Measurements from ENCODE around the gene HIVEP3.

The HIVEP3 gene

GRCh38 chr1:41892301-41892781 lies 26.4 kb downstream of the HIVEP3 start:
- no peak for DNase-seq (ENCODE audit: low spot score)

GRCh38 chr1:41891199-41891896 lies 27.4 kb downstream of the HIVEP3 start:
- no peak for DNase-seq (ENCODE audit: low spot score)

- DNase-seq (ENCODE audit: low spot score), result no peak
These were observed 27.9 kb downstream of the HIVEP3 start for GRCh38 chr1:41890825-41891198.

GRCh38 chr1:41889506-41890414 lies 29.0 kb downstream of the HIVEP3 start:
- no peak for DNase-seq (ENCODE audit: low spot score)

- no peak for DNase-seq (ENCODE audit: low spot score)
These were observed 30.0 kb downstream of the HIVEP3 start for GRCh38 chr1:41888756-41889155.

GRCh38 chr1:41887365-41887764 lies 31.4 kb downstream of the HIVEP3 start:
- DNase-seq (ENCODE audit: low spot score), result no peak

GRCh38 chr1:41884256-41885230 lies 34.2 kb downstream of the HIVEP3 start:
- no peak for DNase-seq (ENCODE audit: low spot score)

- DNase-seq (ENCODE audit: low spot score), result no peak
These were observed 35.2 kb downstream of the HIVEP3 start for GRCh38 chr1:41883507-41883906.

GRCh38 chr1:41882486-41882885 lies 36.2 kb downstream of the HIVEP3 start:
- DNase-seq (ENCODE audit: low spot score), result no peak

- DNase-seq (ENCODE audit: low spot score), result no peak
These were observed 36.6 kb downstream of the HIVEP3 start for GRCh38 chr1:41882068-41882477.

GRCh38 chr1:41880950-41881885 lies 37.5 kb downstream of the HIVEP3 start:
- DNase-seq (ENCODE audit: low spot score), result no peak

- no peak for DNase-seq (ENCODE audit: low spot score)
These were observed 38.5 kb downstream of the HIVEP3 start for GRCh38 chr1:41880261-41880660.

GRCh38 chr1:41879617-41880016 lies 39.1 kb downstream of the HIVEP3 start:
- no peak for DNase-seq (ENCODE audit: low spot score)

- no peak for DNase-seq (ENCODE audit: low spot score)
These were observed 39.8 kb downstream of the HIVEP3 start for GRCh38 chr1:41878911-41879310.

GRCh38 chr1:41878495-41878894 lies 40.2 kb downstream of the HIVEP3 start:
- no peak for DNase-seq (ENCODE audit: low spot score)

- DNase-seq (ENCODE audit: low spot score), result no peak
These were observed 41.9 kb downstream of the HIVEP3 start for GRCh38 chr1:41876576-41877445.

GRCh38 chr1:41875487-41875886 lies 43.2 kb downstream of the HIVEP3 start:
- DNase-seq (ENCODE audit: low spot score), result no peak

GRCh38 chr1:41874903-41875411 lies 43.8 kb downstream of the HIVEP3 start:
- no peak for DNase-seq (ENCODE audit: low spot score)

GRCh38 chr1:41874151-41874719 lies 44.5 kb downstream of the HIVEP3 start:
- no peak for DNase-seq (ENCODE audit: low spot score)
